Measurements from ENCODE around the gene PAN2.

Gene PAN2

DNA sequence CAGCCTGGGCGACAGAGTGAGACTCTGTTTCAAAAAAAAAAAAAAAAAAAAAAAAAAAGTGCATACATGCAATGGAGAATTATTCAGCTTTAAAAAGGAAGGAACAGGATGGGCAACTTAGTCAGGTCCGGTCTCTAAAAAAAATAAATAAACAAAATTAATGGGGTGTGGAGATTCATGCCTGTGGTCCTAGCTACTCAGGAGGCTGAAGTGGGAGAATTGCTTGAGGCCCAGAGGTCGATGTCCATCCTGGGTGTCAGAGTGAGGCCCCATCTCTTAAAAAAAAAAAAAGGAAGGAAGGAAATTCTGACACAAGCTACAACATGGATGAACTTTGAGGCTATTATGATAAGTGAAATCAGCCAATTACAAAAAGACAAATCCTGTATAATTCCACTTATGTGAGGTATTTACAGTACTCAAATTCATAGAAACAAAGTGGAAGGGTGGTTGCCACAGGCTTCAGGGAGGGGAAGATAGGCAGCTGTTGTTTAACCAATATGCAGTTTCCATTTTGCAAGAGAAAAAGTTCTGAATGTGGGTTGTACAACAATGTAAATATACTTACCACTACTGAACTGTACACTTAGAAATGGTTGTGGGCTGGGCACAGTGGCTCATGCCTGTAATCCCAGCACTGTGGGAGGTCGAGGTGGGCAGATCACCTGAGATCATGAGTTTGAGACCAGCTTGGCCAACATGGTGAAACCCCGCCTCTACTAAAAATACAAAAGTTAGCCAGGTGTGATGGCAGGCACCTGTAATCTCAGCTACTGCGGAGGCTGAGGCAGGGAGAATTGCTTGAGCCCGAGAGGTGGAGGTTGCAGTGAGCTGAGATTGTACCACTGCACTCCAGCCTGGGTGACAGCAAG lies 41.2 kb upstream of the PAN2 start:
- no peak overlapping the region for H3K27ac ChIP-seq
- ChIA-PET CTCF (no interaction called here), POLR2A (ENCODE audit: low non-redundant PET) (no interaction called here)
- TF ChIP-seq, protein P1, sequence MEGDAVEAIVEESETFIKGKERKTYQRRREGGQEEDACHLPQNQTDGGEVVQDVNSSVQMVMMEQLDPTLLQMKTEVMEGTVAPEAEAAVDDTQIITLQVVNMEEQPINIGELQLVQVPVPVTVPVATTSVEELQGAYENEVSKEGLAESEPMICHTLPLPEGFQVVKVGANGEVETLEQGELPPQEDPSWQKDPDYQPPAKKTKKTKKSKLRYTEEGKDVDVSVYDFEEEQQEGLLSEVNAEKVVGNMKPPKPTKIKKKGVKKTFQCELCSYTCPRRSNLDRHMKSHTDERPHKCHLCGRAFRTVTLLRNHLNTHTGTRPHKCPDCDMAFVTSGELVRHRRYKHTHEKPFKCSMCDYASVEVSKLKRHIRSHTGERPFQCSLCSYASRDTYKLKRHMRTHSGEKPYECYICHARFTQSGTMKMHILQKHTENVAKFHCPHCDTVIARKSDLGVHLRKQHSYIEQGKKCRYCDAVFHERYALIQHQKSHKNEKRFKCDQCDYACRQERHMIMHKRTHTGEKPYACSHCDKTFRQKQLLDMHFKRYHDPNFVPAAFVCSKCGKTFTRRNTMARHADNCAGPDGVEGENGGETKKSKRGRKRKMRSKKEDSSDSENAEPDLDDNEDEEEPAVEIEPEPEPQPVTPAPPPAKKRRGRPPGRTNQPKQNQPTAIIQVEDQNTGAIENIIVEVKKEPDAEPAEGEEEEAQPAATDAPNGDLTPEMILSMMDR (conservative IDR thresholded peaks at IDR 0.05; ENCODE audit: low read depth) = no peak
- DNase-seq (ENCODE audit: low spot score) = no peak

DNA sequence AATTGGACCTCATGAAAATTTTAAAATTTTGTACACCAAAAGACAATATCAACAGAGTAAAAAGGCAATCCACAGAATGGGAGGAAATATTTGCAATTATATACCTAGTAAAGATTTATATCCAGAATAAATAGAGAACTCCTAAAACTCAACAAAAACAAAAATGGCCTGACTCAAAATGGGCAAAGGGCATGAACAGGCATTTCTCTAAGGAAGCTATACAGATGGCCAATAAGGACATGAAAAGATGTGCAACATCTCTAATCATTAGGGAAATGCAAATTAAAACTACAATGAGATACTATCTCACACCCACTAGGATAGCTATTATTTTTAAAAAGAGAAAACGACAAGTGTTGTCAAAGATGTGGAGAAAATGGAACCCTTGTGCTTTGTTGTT lies 39.7 kb upstream of the PAN2 start:
- TF ChIP-seq, protein P1 (conservative IDR thresholded peaks at IDR 0.05; ENCODE audit: low read depth) = no peak

DNA sequence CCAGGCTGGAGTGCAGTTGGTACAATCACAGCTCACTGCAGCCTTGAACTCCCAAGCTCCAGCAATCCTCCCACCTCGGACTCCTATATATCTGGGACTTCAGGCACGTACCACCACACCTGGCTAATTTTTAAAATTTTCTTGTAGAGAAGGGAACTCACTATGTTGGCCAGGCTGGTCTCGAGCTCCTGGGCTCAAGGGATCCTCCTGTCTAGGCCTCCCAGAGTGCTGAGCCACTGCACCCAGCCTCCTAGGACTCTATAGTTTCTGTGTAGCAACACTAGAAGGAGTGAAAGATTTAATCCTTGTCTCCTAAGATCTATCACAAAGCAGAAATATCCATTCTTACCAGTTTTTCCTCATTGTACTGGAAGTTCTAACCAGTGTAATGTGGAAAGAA lies 33.1 kb upstream of the PAN2 start:
- POLR2A ChIA-PET (ENCODE audit: low non-redundant PET) = no interaction called here
- CTCF ChIA-PET = interaction anchor here (0.6 kb wide), 1 partner anchor 114 kb away, joined by 3 read pairs; no protein-coding TSS in a partner anchor
- TF ChIP-seq, protein P1 (conservative IDR thresholded peaks at IDR 0.05; ENCODE audit: low read depth) = no peak
- no peak overlapping the region for H3K27ac ChIP-seq
- DNase-seq (ENCODE audit: low spot score) = no peak

More for the DNA sequence above, 39.7 kb upstream of the PAN2 start:
- ChIA-PET POLR2A (ENCODE audit: low non-redundant PET) (no interaction called here), CTCF (interaction anchor here (0.6 to 0.7 kb wide), 2 partner anchors 30 to 379 kb away, joined by 3 read pairs; partner anchors contain the start of gene PRIM1)
- no peak for DNase-seq (ENCODE audit: low spot score)
- H3K27ac ChIP-seq = no peak overlapping the region

DNA sequence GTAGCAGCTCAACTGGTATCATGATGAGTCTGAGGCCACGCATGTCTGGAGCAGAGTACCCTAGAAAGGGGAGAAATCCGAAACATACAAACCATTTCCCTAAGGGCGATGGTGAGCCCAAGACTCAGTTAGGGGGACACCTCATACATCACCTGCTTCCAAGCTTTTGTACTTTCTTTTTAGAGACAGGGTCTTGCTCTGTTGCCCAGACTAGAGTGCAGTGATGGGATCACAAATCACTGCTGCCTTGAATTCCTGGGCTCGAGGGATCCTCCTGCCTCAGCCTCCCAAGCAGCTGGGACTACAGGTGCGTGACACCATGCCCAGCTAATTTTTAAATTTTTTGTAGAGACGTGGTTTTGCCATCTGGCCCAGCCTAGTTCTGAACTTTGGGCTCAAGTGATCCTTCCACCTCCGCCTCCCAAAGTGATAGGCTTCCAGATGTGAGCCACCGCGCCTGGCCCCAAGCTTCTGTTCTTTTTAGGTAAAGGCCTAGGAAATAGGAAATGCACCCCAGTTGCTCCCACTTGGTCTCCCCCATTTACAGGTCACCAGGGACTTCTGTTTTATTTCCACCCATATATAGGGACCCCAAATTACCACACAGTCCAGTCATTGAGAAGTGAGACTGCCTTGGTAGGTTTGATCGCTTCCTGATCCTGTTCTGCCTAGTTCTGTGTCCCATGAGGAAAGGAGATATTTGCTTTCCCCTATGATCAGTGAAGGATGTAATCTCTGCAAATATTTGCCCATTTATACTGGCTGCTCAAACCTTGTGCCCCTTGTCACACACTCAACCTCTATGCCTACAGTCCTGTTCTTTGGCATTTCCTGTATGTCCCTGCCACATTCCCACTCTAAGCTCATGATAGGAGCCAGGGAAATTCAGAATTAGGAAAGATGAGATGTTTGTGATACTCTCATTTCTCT lies 28.6 kb upstream of the PAN2 start, which contains the start of gene APOF:
TSS of gene APOF (minus strand) at position 728 of the 930 bp plus-strand sequence. CDS start at position 616, 112 bp downstream.
- no peak within 1 kb of the TSS for H3K27ac ChIP-seq
- CTCF ChIA-PET = no interaction called here
- POLR2A ChIA-PET (ENCODE audit: low non-redundant PET) = no interaction called here
- no peak for DNase-seq (ENCODE audit: low spot score)
- TF ChIP-seq, protein P1 (conservative IDR thresholded peaks at IDR 0.05; ENCODE audit: low read depth) = no peak

DNA sequence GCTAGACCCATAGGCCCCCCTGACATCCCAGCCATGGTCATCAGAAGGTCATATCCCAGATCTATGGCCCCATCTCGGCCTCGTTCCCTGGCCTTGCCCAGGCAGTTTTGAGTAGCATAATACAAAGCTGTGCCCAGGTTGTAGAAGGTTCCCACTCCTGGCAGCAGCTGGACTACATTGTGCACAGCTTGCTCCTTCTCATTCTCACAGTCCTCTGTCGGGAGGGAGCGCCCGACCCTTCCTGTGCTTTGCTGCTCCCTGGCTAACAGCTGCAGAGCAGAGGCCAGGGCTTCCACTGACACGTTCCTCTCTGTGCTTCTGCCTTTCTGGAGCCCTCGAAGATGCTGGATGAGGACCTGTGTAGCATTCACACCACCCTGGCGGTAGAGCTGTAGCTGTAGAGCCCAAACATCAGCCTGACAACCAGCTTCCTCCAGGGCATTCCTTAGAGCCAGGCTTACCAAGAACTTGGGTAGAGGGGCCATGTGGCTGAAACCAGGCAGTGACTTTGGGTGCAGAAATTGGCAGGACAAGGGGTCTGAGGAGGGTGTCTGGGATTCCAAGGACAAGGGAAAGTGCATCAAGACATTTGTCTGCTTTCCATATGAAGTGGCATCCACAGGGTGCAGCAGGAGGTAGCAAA lies 27.8 kb upstream of the PAN2 start:
- no peak for DNase-seq (ENCODE audit: low spot score)
- POLR2A ChIA-PET (ENCODE audit: low non-redundant PET) = interaction anchor here (0.8 to 1.0 kb wide), 2 partner anchors 11 to 26 kb away, joined by 3 read pairs; no protein-coding TSS in a partner anchor
- H3K27ac ChIP-seq = no peak overlapping the region

More for the DNA sequence above, 27.8 kb upstream of the PAN2 start:
- CTCF ChIA-PET = interaction anchor here (0.6 kb wide), 1 partner anchor 156 kb away, joined by 3 read pairs; no protein-coding TSS in a partner anchor
- TF ChIP-seq, protein P1 (conservative IDR thresholded peaks at IDR 0.05; ENCODE audit: low read depth) = no peak

Data from RWPE1 (cell line).